GM12891 (cell line): Measurements from ENCODE around the gene MISP3.

Source experiments
- POLR2A ChIP-seq: IDR thresholded peaks from 2 replicates; pipeline ENCODE4 v1.6.1; 2011; ENCODE audit warnings: low read depth, low read length, control low read depth
- POLR2AphosphoS5 ChIP-seq: IDR thresholded peaks from 2 replicates; pipeline ENCODE4 v1.6.1; 2011; ENCODE audit warnings: low read depth, low read length, control low read depth
- POU2F2 ChIP-seq: IDR thresholded peaks from 2 replicates; pipeline ENCODE4 v1.6.1; 2011; ENCODE audit warnings: low read depth, mild to moderate bottlenecking, control low read depth, low read length, moderate library complexity

GRCh38 chr19:14112809-14113385 is 40.3 kb downstream of the MISP3 start:
- no peak for TF ChIP-seq POLR2AphosphoS5
- no peak for TF ChIP-seq POLR2A
- no peak for TF ChIP-seq POU2F2
